GM19467 (cell line): ENCODE results near the gene ATP13A3.

Experiments
- ATAC-seq: cut with Tn5 transposase; IDR thresholded peaks from one replicate; pipeline ENCODE4 v1.9.1; 2021; ENCODE audit warnings: mild to moderate bottlenecking, moderate library complexity; ENCODE audit not compliant: unreplicated experiment

Gene ATP13A3

GRCh38 chr3:194476784-194477183 is 10.0 kb downstream of the ATP13A3 start:
- no peak for ATAC-seq

DNA sequence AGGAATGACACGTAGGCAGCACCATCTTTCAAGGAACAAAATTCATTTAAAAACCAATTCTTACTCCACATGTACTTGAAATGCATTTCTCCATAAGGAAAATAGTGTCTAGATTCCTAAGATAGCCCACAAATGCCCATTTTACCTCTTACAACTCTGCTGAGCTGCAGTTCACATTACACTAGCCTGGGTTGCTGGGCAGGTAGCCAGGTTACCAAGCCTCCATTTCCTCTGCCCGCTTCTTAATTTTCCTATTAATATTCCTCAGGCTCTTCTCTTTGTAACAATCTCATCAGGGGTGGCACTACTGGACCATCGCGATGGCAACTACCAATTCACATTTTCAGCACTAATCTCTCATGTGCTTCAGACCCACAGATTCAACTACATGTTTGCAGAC is 10.8 kb downstream of the ATP13A3 start:
- no peak for ATAC-seq

DNA sequence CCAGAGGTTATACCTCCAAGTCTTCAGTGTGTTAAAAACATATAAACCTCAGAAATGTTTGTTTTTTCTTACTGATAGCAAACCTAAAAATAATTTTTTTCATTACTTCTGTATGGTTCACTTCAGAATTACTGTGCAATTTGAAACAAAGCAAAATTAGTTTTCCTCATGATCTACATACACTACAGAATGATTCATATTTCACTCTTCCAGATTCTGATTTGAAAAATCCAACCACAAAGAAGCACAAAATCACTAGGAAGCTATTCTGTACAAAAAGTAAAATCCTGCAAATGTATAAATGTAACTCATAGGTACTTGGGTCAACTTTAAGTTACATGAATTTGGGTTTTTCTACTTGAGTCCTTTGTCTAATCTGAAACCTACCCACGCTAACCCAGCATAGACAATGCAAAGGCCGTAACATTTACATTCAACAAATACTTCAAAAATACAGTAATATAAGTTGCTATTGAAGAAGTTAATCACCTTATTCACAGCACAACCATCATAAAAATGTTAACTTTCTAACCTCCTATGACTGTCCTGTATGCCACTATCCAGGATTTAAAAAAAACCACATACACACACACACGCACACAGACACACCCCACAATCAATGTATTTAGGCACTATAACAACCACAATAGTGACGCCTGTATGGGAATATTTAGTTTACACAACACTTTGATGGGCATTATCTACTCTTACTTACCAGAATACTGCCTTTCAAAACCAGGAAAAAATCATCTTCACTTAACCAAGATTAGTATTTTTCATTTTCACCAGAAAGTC is 11.5 kb downstream of the ATP13A3 start:
- no peak for ATAC-seq

DNA sequence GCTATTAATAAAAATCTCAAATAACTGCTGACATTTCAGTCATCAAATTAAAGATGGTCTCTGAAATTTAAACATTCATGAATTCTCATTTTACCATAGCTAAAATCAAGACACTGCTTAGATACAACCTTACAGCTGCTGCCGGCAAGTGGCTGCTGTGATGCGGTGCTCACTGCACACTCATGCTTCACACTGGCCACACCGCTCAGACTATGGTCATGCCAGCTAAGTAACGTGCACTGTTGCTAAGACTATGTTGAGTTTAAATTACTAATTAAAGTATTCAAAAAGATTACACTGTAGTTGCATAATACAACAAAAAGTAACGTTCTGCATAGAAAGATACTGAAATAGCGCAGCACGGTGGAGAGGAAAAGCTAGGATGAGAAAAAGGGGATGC is 12.1 kb downstream of the ATP13A3 start:
- ATAC-seq: no peak

- no peak for ATAC-seq
Measured at GRCh38 chr3:194472290-194472920, 14.4 kb downstream of the ATP13A3 start.

DNA sequence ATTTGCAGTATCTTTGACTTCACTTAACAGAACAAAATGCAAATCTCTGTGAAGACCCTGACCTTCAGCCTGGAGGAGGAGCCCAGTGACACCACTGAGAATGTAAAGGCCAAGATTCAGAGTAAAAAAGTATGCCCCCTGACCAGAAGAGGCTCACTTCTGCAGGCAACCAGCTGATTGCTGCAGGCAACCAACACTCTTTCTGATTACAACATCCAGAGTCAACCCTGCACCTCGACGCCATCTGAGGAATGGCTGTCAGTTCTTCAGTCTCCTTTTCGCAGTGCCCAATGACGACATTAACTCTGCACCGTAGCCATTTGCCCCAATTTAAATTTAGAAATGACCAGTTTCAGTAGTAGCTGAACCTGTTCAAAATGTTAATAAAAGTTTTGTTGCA is 14.9 kb downstream of the ATP13A3 start:
- no peak for ATAC-seq

- no peak for ATAC-seq
Measured at GRCh38 chr3:194470615-194471014, 16.2 kb downstream of the ATP13A3 start.

GRCh38 chr3:194469977-194470376 is 16.8 kb downstream of the ATP13A3 start:
- ATAC-seq: no peak

DNA sequence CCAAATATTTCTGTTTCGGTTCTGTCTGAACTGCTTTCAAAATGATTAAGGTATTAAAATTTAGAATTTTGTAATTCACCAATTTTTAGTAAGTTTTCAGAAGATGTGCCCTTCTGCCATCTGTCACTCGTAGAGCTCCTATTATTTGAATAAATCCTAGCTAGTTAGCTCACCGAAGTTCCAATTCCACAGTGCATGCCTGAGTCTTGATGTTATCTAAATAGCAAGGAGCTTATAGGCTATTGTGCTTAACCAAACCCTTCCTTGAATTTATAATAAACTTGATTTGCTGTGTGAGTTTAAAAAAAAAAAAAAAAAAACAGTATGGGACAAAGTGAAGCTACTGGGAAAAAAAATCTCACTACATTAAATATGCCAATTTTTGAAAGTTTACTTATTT is 18.7 kb downstream of the ATP13A3 start:
- no peak for ATAC-seq

DNA sequence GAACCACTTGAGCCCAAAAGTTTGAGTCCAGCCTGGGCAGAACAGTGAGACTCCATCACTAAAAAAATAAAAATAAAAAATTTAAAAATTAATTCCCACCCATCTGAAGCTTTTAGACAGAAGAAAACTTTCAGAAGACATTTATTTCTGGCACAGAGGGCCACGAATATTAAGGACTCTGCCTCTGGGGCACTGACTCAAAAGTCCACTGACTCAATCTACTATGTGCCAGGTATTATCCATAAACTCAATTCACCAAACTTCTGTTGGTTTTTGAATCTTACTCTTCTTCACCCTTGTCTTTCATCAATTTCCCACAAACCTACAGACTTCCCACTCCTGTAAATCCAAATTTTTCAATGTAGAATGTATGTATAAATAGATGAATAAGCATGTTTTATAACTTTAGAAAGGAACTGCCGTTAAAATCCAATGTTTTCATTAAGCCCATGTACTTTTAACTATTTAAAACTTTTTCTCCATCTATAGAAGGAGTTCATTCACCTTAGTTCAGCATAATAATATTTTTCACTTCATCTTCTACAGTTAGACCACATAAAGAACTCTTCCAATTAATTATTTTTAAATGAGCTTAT is 19.9 kb downstream of the ATP13A3 start:
- no peak for ATAC-seq

DNA sequence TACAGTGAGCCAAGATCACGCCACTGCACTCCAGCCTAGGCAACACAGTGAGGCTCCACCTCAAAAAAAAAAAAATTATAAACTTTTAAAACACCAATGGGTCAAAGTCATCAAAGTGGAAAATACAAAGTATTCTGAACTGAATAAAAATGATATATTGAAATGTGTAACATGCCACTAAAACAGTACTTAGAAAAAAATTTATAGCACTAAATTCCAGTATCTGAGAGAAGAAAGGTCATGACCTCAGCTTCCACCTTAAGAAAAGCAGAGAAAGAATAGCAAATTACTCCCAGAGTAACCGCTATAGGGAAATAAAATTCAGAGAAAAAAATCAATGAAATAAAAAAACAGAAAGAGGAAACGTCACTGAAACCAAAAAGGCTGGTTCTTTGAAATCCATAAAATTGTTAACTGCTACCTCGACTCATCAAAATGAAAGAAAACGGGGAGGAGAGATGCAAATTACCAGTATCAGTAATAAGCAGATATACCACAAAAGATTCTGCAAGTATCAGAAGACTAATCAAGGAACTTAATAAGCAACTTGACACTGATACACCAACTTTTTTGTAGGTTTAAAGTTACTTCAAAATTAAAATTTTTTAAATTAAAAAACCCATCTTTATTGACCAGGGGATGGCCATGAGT is 20.8 kb downstream of the ATP13A3 start:
- no peak for ATAC-seq

DNA sequence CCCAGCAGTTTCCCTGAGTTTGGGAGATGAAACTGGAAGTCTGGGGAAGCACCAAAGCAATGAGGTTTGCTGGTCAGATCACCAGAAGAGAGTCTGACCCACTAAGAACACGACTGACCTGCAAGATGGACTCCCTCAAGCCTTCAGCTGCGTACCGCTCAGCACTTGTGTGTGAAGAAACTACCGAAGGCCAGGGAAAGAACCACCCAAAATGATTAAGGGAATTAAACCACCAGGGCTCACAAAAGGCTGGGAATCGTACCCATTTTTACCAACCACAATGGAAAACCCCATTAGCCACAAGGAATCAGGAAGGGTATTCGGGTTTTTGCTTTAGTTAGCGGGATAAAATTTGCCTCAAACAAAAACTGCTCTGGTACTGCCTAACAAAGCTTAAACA is 21.6 kb downstream of the ATP13A3 start:
- no peak for ATAC-seq

- no peak for ATAC-seq
Measured at GRCh38 chr3:194464692-194465091, 22.1 kb downstream of the ATP13A3 start.

- ATAC-seq: no peak
Measured at GRCh38 chr3:194462936-194463335, 23.9 kb downstream of the ATP13A3 start.

- no peak for ATAC-seq
Measured at GRCh38 chr3:194460566-194460965, 26.2 kb downstream of the ATP13A3 start.

DNA sequence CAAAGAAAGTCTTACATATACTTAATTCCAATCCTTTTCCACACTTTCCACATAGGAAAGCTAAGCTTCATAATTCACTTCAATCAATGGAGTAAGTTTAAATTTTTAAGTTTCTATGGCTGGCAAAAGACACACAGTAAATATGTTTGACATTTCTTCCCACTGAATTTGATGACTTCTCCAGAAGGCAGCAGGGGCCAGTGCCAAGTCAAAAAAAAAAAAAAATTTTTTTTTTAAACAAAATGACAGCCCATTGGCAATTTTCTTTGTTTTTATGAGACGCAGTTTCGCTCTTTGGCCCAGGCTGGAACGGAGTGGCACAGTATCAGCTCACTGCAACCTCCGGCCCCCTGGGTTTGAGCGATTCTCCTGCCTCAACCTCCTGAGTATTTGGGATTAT is 28.7 kb downstream of the ATP13A3 start:
- no peak for ATAC-seq

GRCh38 chr3:194455481-194455880 is 31.3 kb downstream of the ATP13A3 start:
- ATAC-seq: no peak

DNA sequence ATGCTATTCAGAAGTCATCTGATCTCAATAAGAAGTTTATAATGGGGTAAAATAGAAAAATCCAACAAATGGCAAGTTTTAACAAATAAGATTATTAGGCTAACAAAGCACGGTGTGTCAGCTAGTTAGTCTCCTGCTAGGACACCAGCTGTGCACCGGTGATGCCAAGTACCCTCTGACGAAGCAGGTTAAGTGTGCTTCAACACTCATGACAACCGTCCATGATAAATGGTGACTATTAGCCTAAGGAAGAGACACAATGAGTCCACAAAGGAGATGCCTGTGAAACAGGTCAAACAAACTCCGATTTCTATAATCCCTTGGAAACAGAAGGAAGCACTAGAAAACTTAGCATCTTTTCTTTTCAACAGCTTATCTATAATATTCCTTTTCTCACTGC is 36.5 kb downstream of the ATP13A3 start:
- ATAC-seq: no peak

DNA sequence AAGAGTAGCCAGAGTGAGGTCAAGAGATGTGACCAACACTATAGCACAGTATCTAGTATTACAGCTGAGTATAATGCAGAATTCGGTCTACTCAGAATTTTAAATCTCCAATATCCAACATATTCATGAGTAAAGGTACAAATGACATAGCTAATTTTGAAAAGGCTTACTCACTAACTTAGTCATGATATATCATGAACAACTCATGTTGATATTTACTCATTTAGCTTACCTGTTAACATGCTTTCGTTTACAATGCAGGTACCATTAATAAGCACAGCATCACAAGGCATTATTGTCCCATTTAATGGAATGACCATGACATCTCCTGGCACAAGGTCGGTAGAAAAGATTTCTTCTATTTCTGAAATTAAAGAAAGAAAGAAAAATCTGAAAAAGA is 36.9 kb downstream of the ATP13A3 start:
- no peak for ATAC-seq

- no peak for ATAC-seq
Measured at GRCh38 chr3:194447657-194448056, 39.1 kb downstream of the ATP13A3 start.

DNA sequence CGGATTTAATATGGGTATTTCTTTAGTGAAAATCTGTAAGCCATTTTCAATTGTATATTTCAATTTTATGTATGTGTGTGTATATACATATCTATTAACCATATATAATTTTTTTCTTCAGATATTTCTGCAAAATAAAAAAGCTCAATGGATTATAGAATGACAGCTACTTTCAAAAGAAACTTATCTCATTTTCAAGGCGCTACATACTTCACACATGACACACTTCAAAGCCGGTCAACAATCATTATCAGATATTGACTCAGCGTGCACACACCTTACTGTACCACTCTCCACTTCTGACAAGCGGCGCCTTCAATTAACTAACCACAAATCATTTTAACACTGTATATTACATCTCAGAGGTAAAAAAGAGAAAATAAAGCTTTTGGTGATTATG is 39.6 kb downstream of the ATP13A3 start:
- no peak for ATAC-seq

- ATAC-seq: no peak
Measured at GRCh38 chr3:194446754-194447153, 40.0 kb downstream of the ATP13A3 start.
